ENCODE results near the gene TSPAN3.

DNA sequence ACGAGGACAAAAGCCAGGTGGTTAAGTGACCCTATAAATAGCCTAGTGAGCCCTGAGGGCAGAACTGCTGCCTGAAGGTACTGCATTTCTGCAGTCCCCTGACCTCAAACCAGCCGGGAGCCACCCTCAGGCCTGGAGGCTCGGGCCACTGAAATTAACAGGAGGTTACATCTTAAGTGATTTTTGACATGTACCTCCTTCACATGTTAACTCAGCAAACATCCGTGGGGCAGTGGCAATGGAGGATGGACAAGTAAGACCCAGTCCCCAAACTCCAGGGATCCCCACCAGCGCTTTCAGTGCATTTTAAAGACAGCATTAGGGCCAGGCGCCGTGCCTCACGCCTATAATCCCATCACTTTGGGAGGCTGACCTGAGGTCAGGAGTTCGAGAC lies 49.8 kb downstream of the TSPAN3 start:
- TF ChIP-seq CTCF (IDR thresholded peaks at IDR 0.05), result no peak
- TF ChIP-seq POLR2A (IDR thresholded peaks at IDR 0.05), result no peak
